H1 (cell line): ENCODE measurements around the gene SLC38A8. TPM values are rescaled to one million over a fixed set of nuclear protein-coding genes. Genes with fewer than 3 reads are reported as not detected.

Experiments
- GTF2F1 ChIP-seq: IDR thresholded peaks from 2 replicates; pipeline ENCODE4 v1.6.1; 2012; ENCODE audit warnings: low read depth, low read length, improper control_type of control experiment, borderline replicate concordance
- KDM4A ChIP-seq: IDR thresholded peaks from one replicate; pipeline ENCODE4 v1.7.1; 2012; ENCODE audit warnings: low read depth, mild to moderate bottlenecking, moderate library complexity, low read length, inconsistent platforms; ENCODE audit not compliant: severe bottlenecking
- MAX ChIP-seq: IDR thresholded peaks from 2 replicates; pipeline ENCODE4 v1.6.1; 2012; ENCODE audit warnings: inconsistent platforms
- RFX5 ChIP-seq: IDR thresholded peaks from 2 replicates; pipeline ENCODE4 v1.6.1; 2011; ENCODE audit warnings: low read depth, low read length, improper control_type of control experiment, borderline replicate concordance
- polyA plus RNA-seq, 7 experiments: library from polyadenylated mRNA; depleted of rRNA in 3 of 7; stranded (reverse) in 5 of 7; unstranded in 2 of 7; fragments of >200 nt in 5 of 7; fragments of 200-250 nt in 2 of 7; gene quantifications; 1 replicate in 5 of 7; 2 replicates in 1 of 7; 4 replicates in 1 of 7; pipeline versions ENCODE4 v1.2.1 to v1.2.3, GENCODE V29; 2011 to 2013; ENCODE audit warnings: missing spikeins in 2 of 7, mixed read lengths in 2 of 7
- total RNA-seq: library from RNA; stranded (reverse); fragmentation: NEBNext Ultra II Directional; extraction: Animal tissue kit (Norgen Biotek cat#: 25700); gene quantifications from 2 replicates; pipeline ENCODE4 v1.2.1, GENCODE V29; 2021

The SLC38A8 gene
- total and polyA plus RNA-seq, 2 of the 8 experiments (the other 6 are each of a cell fraction or from before 2014, with no cell fraction given) = 0.08 TPM; not detected in 1

DNA sequence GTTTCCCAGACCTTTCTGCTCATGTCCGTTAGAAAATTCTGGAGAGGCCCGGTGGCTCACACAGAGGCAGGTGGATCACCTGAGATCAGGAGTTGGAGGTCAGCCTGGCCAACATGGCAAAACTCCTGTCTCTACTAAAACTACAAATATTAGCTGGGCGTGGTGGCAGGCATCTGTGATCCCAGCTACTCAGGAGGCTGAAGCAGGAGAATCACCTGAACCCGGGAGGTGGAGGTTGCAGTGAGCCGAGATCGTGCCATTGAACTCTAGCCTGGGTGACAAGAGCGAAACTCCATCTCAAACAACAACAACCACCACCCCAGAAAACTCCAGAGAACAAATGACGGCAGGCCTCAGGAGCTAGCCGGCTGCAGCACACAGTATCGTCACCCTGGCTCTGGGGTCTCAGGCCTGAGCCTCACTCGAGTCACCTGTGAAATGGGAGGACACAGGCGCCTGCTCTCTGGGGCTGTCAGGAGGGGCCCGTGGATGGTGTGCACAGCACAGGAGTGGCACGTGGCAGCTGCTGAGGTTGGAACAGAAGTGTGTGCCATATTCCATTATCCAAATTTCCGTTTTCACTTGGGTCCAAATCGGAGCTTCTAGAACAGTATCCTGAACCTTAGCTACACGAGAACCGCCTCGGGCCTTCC is 3.3 kb upstream of the SLC38A8 start (continued):
- TF ChIP-seq GTF2F1 (no peak), MAX (no peak), KDM4A (no peak), RFX5 (no peak)
